GM23248 (cell line): ENCODE measurements around the gene C4orf46. TPM values are rescaled to one million over a fixed set of nuclear protein-coding genes. Genes with fewer than 3 reads are reported as not detected.
"Not testable (repeated sequence)": the region's sequence is repeated elsewhere in the genome, so short reads cannot be mapped to it uniquely, and the experiment has no call there.

Experiments
- DNase-seq: peaks from one replicate; pipeline ENCODE4 v3.0.0-alpha.2; 2015
- H2AFZ ChIP-seq: fragments of 200-600 bp; sonication (generic); 2 replicates; pipeline ENCODE4 v1.6.1; 2016; ENCODE audit warnings: antibody characterized with exemption
- H3F3A ChIP-seq: fragments of 200-600 bp; sonication (generic); 2 replicates; pipeline ENCODE4 v1.6.1; 2016; ENCODE audit warnings: mild to moderate bottlenecking, antibody characterized with exemption, mixed run types; ENCODE audit not compliant: insufficient read depth
- H3K27ac ChIP-seq: fragments of 200-600 bp; sonication (generic); 2 replicates; pipeline ENCODE4 v1.5.1; 2016; ENCODE audit warnings: mild to moderate bottlenecking
- H3K27me3 ChIP-seq: fragments of 200-600 bp; sonication (generic); replicated peaks from 2 replicates; pipeline ENCODE4 v1.6.1; 2016; ENCODE audit warnings: mild to moderate bottlenecking; ENCODE audit not compliant: insufficient read depth
- H3K36me3 ChIP-seq: fragments of 200-600 bp; sonication (generic); 2 replicates; pipeline ENCODE4 v1.6.1; 2016; ENCODE audit warnings: low read depth, mild to moderate bottlenecking
- H3K4me1 ChIP-seq: fragments of 200-600 bp; sonication (generic); 2 replicates; pipeline ENCODE4 v1.6.1; 2016; ENCODE audit warnings: mild to moderate bottlenecking; ENCODE audit not compliant: insufficient read depth
- H3K4me2 ChIP-seq: fragments of 200-600 bp; sonication (generic); one replicate; pipeline ENCODE4 v1.6.1; 2016; ENCODE audit warnings: mild to moderate bottlenecking; ENCODE audit not compliant: unreplicated experiment
- H3K4me3 ChIP-seq: fragments of 200-600 bp; sonication (generic); 2 replicates; pipeline ENCODE4 v1.5.1; 2016; ENCODE audit warnings: mild to moderate bottlenecking
- H3K79me2 ChIP-seq: fragments of 200-600 bp; sonication (generic); 2 replicates; pipeline ENCODE4 v1.6.1; 2016; ENCODE audit warnings: mild to moderate bottlenecking; ENCODE audit not compliant: insufficient read depth
- H3K9ac ChIP-seq: fragments of 200-600 bp; sonication (generic); 2 replicates; pipeline ENCODE4 v1.6.1; 2016; ENCODE audit warnings: mild to moderate bottlenecking
- H3K9me2 ChIP-seq: fragments of 200-600 bp; sonication (generic); 2 replicates; pipeline ENCODE4 v1.6.1; 2016; ENCODE audit warnings: mixed run types, mild to moderate bottlenecking, moderate library complexity; ENCODE audit not compliant: insufficient read depth
- H3K9me3 ChIP-seq: fragments of 200-600 bp; sonication (generic); one replicate; pipeline ENCODE4 v1.6.1; 2017; ENCODE audit warnings: low read depth
- H4K20me1 ChIP-seq: fragments of 200-600 bp; sonication (generic); 2 replicates; pipeline ENCODE4 v1.6.0; 2016; ENCODE audit not compliant: insufficient read depth
- EZH2 ChIP-seq: fragments of 200-600 bp; sonication (generic); IDR thresholded peaks from 2 replicates; pipeline ENCODE4 v1.6.1; 2018; ENCODE audit warnings: antibody characterized with exemption, mild to moderate bottlenecking; ENCODE audit not compliant: insufficient read depth, poor library complexity, severe bottlenecking
- EZH2phosphoT487 ChIP-seq: fragments of 200-600 bp; sonication (generic); IDR thresholded peaks from 2 replicates; pipeline ENCODE4 v1.6.1; 2018; ENCODE audit warnings: antibody characterized with exemption, moderate library complexity, mild to moderate bottlenecking, low read depth; ENCODE audit not compliant: insufficient read depth
- WGBS, 2 experiments: methylation state at CpG; one replicate each; pipeline ENCODE4 v1.1.6; 2015 to 2017; ENCODE audit warnings: low lambda C conversion rate in 2 of 2, low coverage in 1 of 2; ENCODE audit errors: missing lambda C conversion rate in 2 of 2; 5-methylcytosine and 5-hydroxymethylcytosine counted together
- in situ Hi-C: fragments of 300-500 bp; cut with MboI; formaldehyde crosslinking; loops from 2 replicates; pipeline ENCODE4 v1.15.0; 2020
- polyA plus RNA-seq: library from polyadenylated mRNA; unstranded; fragments of >200 nt; fragmentation: Nextera tagmentation; extraction: Ambion mirVana; gene quantifications from 2 replicates; pipeline ENCODE4 v1.2.1, GENCODE V29; 2016
- total RNA-seq: library from RNA; depleted of rRNA; stranded (reverse); fragments of >200 nt; shearing (Covaris generic); gene quantifications from 2 replicates; pipeline ENCODE4 v1.2.3, GENCODE V29; 2014

The C4orf46 gene
- total and polyA plus RNA-seq, 2 experiments from 2014 or later: 14.1 to 19.5 TPM

DNA sequence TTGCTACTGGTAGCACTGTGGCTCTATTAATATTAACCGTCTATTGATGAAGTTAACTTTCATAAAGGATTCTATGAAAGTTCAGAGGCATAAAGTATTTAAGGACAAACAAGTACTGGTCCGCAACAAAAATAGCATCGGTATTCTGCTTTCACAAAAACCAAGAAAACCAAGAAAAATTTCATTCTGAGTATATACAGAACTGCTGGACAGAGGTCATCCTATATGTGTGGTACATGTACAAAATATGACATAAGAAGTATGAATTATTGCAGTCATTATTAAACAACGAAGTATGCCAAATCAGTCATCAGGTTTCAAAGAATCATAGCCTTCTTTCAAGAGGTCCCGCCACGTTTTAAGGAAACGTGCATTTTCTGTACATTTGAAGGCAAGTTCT is 2.4 kb downstream of the C4orf46 start:
- Histone ChIP-seq H3K27ac (no peak overlapping the region), H3K9me3 (no peaks in the 10 kb centered on the region), H3K27me3 (no peaks in the 10 kb centered on the region), H2AFZ (no peak overlapping the region), H3K79me2 (peaks cover 59% of the 10 kb centered on the region), H3K36me3 (no peaks in the 10 kb centered on the region), H3K4me3 (no peak overlapping the region), H4K20me1 (no peaks in the 10 kb centered on the region), H3F3A (peaks cover 28% of the 10 kb centered on the region), H3K9ac (no peak overlapping the region), H3K4me2 (no peak overlapping the region), H3K4me1 (peaks cover 12% of the 10 kb centered on the region), H3K9me2 (no peaks in the 10 kb centered on the region)
- TF ChIP-seq EZH2phosphoT487: no peak
- TF ChIP-seq EZH2: no peak
- WGBS, 2 experiments: 82 to 84% methylated on average over 7 of the region's 7 CpGs
- no peak for DNase-seq
- in situ Hi-C loops: no loop called here

GRCh38 chr4:158667651-158668198 is 4.0 kb downstream of the C4orf46 start:
- H3K27ac ChIP-seq: no peak overlapping the region
- TF ChIP-seq EZH2phosphoT487 (no peak), EZH2 (no peak)
- no peaks in the 10 kb centered on the region for H3K9me2 ChIP-seq
- no peak overlapping the region for H3K4me3 ChIP-seq
- H3K27me3 ChIP-seq: no peaks in the 10 kb centered on the region
- H3K4me2 ChIP-seq: no peak overlapping the region
- in situ Hi-C loops: no loop called here
- H2AFZ ChIP-seq: 0 out of 2 replicates have a peak overlapping the region, but pooled peaks have one; percentile 36
- no peaks in the 10 kb centered on the region for H3K9me3 ChIP-seq
- no peak overlapping the region for H3K9ac ChIP-seq
- no peaks in the 10 kb centered on the region for H3K36me3 ChIP-seq
- 88 to 97% methylated on average over 3 of the region's 3 CpGs for WGBS, 2 experiments
- peak; percentile 66 for DNase-seq
- H3K4me1 ChIP-seq: peaks cover 8% of the 10 kb centered on the region
- no peaks in the 10 kb centered on the region for H4K20me1 ChIP-seq
- H3K79me2 ChIP-seq: peaks cover 43% of the 10 kb centered on the region
- peaks cover 25% of the 10 kb centered on the region for H3F3A ChIP-seq

DNA sequence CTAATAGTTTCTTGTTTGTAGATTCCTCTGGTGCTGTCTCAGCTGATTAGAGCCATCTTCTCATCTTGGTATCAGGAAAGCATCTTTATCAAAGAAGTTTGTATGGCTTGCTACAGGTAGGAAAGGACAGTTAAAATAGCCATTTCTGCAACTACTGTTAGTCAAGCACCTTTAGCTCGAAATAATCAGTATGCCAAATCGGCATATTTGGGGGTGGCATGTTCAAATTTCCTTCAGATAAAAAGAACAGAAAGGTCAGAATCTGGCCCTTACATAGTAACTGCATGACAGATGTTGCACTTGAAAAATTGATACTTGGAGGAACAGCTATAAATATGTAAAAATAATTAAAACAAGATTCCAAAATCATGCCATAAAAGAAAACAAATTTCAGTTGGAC is 4.8 kb downstream of the C4orf46 start:
- H3K9me2 ChIP-seq: no peaks in the 10 kb centered on the region
- H3K27me3 ChIP-seq: no peaks in the 10 kb centered on the region
- no peak overlapping the region for H3K27ac ChIP-seq
- peaks cover 21% of the 10 kb centered on the region for H3F3A ChIP-seq
- H3K4me3 ChIP-seq: no peak overlapping the region
- no peak for DNase-seq
- no peak overlapping the region for H3K4me2 ChIP-seq
- in situ Hi-C loops: no loop called here
- H3K79me2 ChIP-seq: peaks cover 42% of the 10 kb centered on the region
- H3K9me3 ChIP-seq: no peaks in the 10 kb centered on the region
- peak overlapping the region; percentile 36; the same call in 1 of the 2 replicates for H2AFZ ChIP-seq
- H4K20me1 ChIP-seq: no peaks in the 10 kb centered on the region
- H3K9ac ChIP-seq: no peak overlapping the region
- H3K36me3 ChIP-seq: no peaks in the 10 kb centered on the region
- no peak for TF ChIP-seq EZH2phosphoT487
- TF ChIP-seq EZH2: no peak
- WGBS, 2 experiments: 31 to 32% methylated on average over 2 of the region's 2 CpGs
- peaks cover 8% of the 10 kb centered on the region for H3K4me1 ChIP-seq

- no peak overlapping the region for H3K4me2 ChIP-seq
- no peaks in the 10 kb centered on the region for H4K20me1 ChIP-seq
- no peaks in the 10 kb centered on the region for H3K9me3 ChIP-seq
- H3K4me1 ChIP-seq: no peaks in the 10 kb centered on the region
- H3K9me2 ChIP-seq: no peaks in the 10 kb centered on the region
- peaks cover 9% of the 10 kb centered on the region; the same call in 1 of the 2 replicates for H3F3A ChIP-seq
- H3K36me3 ChIP-seq: no peaks in the 10 kb centered on the region
- H3K79me2 ChIP-seq: peaks cover 34% of the 10 kb centered on the region
- no peak overlapping the region for H3K27ac ChIP-seq
- no peak for DNase-seq
- no peak overlapping the region for H3K9ac ChIP-seq
- no peak overlapping the region for H3K4me3 ChIP-seq
- no peaks in the 10 kb centered on the region for H3K27me3 ChIP-seq
- WGBS, 2 experiments: 98 to 99% methylated on average over 13 to 18 of the region's 18 CpGs
- no peak for TF ChIP-seq EZH2
- TF ChIP-seq EZH2phosphoT487: no peak
- H2AFZ ChIP-seq: no peak overlapping the region
- in situ Hi-C loops: no loop called here
These were observed 6.9 kb downstream of the C4orf46 start for GRCh38 chr4:158664806-158665205.

DNA sequence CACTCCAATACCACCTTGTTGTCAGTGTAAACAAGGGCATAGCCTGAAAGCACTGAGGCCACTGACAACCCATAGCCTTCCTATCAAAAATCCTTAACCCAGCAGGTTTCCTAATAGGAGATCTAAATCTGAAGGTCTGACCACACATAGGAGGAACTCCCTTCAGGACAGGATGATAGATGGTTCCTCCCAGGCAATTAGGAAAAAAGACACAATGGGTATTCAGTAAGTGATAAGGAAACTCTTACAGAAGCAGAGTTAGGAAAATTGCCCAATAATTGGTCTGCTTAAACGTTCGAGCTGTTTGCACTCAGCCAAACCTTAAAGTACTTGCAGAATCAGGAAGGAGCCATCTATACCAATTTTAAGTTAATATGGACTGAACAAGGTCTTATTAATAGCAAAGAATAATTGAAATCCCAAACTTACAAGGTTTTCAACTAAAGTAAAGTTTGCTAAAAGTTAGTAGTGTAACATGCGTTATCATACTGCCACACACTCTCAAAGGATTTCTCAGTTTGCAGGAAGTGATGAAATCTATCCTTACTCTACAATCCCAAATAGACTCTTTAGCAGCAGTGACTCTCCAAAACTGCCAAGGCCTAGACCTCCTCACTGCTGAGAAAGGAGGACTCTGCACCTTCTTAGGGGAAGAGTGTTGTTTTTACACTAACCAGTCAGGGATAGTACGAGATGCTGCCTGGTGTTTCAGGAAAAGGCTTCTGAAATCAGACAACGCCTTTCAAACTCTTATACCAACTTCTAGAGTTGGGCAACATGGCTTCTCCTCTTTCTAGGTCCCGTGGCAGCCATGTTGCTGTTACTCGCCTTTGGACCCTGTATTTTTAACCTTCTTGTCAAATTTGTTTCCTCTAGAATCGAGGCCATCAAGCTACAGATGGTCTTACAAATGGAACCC is 7.7 kb downstream of the C4orf46 start:
- WGBS, 2 experiments: 75 to 76% methylated on average over 8 of the region's 8 CpGs
- not testable (repeated sequence) for H2AFZ ChIP-seq

GRCh38 chr4:158663255-158663654 is 8.4 kb downstream of the C4orf46 start:
- in situ Hi-C loops, H2AFZ ChIP-seq, H3K36me3 ChIP-seq, H3K4me2 ChIP-seq, H3K27ac ChIP-seq, H3K9me3 ChIP-seq, H3K9me2 ChIP-seq, DNase-seq, H3K27me3 ChIP-seq, H3K4me3 ChIP-seq, H3K9ac ChIP-seq, H3K4me1 ChIP-seq, H3F3A ChIP-seq, H4K20me1 ChIP-seq: not testable (repeated sequence)
- peaks cover 18% of the 10 kb centered on the region for H3K79me2 ChIP-seq
- 70 to 73% methylated on average over 4 of the region's 4 CpGs for WGBS, 2 experiments

More for the DNA sequence above, 7.7 kb downstream of the C4orf46 start:
- H3K27me3 ChIP-seq, H3K27ac ChIP-seq, H3K4me3 ChIP-seq, H3K9me3 ChIP-seq, H3F3A ChIP-seq, in situ Hi-C loops, DNase-seq, H3K4me2 ChIP-seq, H3K36me3 ChIP-seq, H4K20me1 ChIP-seq, H3K9ac ChIP-seq, H3K9me2 ChIP-seq, H3K4me1 ChIP-seq: not testable (repeated sequence)
- peaks cover 25% of the 10 kb centered on the region for H3K79me2 ChIP-seq
